Calu3 (cell line): ENCODE data around the gene GIMAP5. TPM values are rescaled to one million over a fixed set of nuclear protein-coding genes. Genes with fewer than 3 reads are reported as not detected.
"Not testable (repeated sequence)": the region's sequence is repeated elsewhere in the genome, so short reads cannot be mapped to it uniquely, and the experiment has no call there.

Experiments
- BruUV-seq: library from RNA; stranded (reverse); fragments of 400-500 nt; replicated peaks from 2 replicates; lab custom pipeline; 2021; lab: Mats Ljungman, UMichigan
- CTCF ChIA-PET: fragments of 300-600 bp; sonication (Branson Sonifier 250); formaldehyde crosslinking; loops from one replicate; lab custom pipeline; 2022; ENCODE audit warnings: antibody characterized with exemption; lab: Charles Lee
- DNase-seq: peaks from one replicate; pipeline ENCODE4 v3.0.0; 2022
- H3K27ac Mint-ChIP-seq: one replicate; pipeline ENCODE4 v1.8.0; 2022; ENCODE audit warnings: mixed read lengths; ENCODE audit not compliant: unreplicated experiment
- H3K27me3 Mint-ChIP-seq: one replicate; pipeline ENCODE4 v1.8.0; 2022; ENCODE audit warnings: mixed read lengths; ENCODE audit not compliant: unreplicated experiment
- H3K36me3 Mint-ChIP-seq: one replicate; pipeline ENCODE4 v1.8.0; 2022; ENCODE audit warnings: mild to moderate bottlenecking, moderate library complexity, mixed read lengths; ENCODE audit not compliant: insufficient read depth, unreplicated experiment
- H3K4me1 Mint-ChIP-seq: one replicate; pipeline ENCODE4 v1.8.0; 2022; ENCODE audit warnings: mild to moderate bottlenecking, low read depth, mixed read lengths; ENCODE audit not compliant: unreplicated experiment
- H3K4me3 Mint-ChIP-seq: one replicate; pipeline ENCODE4 v1.8.0; 2022; ENCODE audit warnings: mild to moderate bottlenecking, low read depth, moderate library complexity, mixed read lengths; ENCODE audit not compliant: unreplicated experiment
- H3K9me3 Mint-ChIP-seq: one replicate; pipeline ENCODE4 v1.8.0; 2022; ENCODE audit warnings: low read depth, mixed read lengths; ENCODE audit not compliant: unreplicated experiment
- CTCF ChIP-seq: fragments of 200-600 bp; IDR thresholded peaks from one replicate; pipeline ENCODE4 v1.8.0; 2022; ENCODE audit warnings: antibody characterized with exemption; ENCODE audit not compliant: unreplicated experiment
- intact Hi-C: fragments of 100-400 bp; cut with micrococcal nuclease; formaldehyde crosslinking; loops from one replicate; pipeline ENCODE4 v1.10.0; 2022; ENCODE audit not compliant: unreplicated experiment
- total RNA-seq: library from RNA; stranded (reverse); gene quantifications from 2 replicates; pipeline ENCODE4 v1.2.3, GENCODE V29; 2022

Gene GIMAP5
- total RNA-seq, 1 experiment from 2014 or later, result not detected

- no TSS peak for BruUV-seq
- H3K36me3 Mint-ChIP-seq, result no peaks in the 10 kb centered on the region
- intact Hi-C loops, result loop anchor here (5.0 to 10.0 kb wide), 2 partner anchors 225 to 472 kb away; no protein-coding TSS in a partner anchor
- CTCF ChIA-PET, result interaction anchor here (1.1 kb wide), 1 partner anchor 21 kb away, joined by 3 read pairs; no protein-coding TSS in a partner anchor
- no peaks in the 10 kb centered on the region for H3K9me3 Mint-ChIP-seq
- no peaks in the 10 kb centered on the region for H3K4me1 Mint-ChIP-seq
- no peak for DNase-seq
- no peak overlapping the region for H3K4me3 Mint-ChIP-seq
- TF ChIP-seq CTCF, result no peak
- H3K27ac Mint-ChIP-seq, result no peak overlapping the region
- peaks cover 22% of the 10 kb centered on the region for H3K27me3 Mint-ChIP-seq
These were observed 22.3 kb downstream of the GIMAP5 start for GRCh38 chr7:150759479-150759878.

- DNase-seq, result no peak
- H3K4me1 Mint-ChIP-seq, result no peaks in the 10 kb centered on the region
- TF ChIP-seq CTCF, result no peak
- H3K27ac Mint-ChIP-seq, result no peak overlapping the region
- H3K9me3 Mint-ChIP-seq, result no peaks in the 10 kb centered on the region
- no TSS peak for BruUV-seq
- H3K36me3 Mint-ChIP-seq, result no peaks in the 10 kb centered on the region
- H3K4me3 Mint-ChIP-seq, result no peak overlapping the region
- intact Hi-C loops, result no loop called here
- CTCF ChIA-PET, result no interaction called here
- H3K27me3 Mint-ChIP-seq, result peaks cover 36% of the 10 kb centered on the region
These were observed 29.1 kb downstream of the GIMAP5 start for GRCh38 chr7:150766334-150766709.

DNA sequence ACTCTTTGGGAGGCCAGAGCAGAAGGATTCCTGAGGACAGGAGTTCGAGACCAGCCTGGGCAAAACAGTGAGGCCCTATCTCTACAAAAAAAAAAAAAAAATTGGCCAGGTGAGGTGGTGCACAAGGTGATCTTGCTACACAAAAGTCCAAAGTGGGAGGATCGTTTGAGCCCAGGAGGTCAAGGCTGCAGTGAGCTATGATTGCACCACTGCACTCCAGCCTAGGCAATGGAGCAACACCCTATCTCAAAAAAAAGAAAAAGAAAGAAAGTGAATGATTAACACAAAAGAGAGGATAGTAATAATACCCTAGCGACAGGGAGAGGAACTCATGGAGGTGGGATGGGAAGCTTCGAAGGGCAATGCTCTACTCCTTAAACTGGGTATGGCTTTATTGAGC lies 32.5 kb downstream of the GIMAP5 start:
- H3K27ac Mint-ChIP-seq, result no peak overlapping the region
- H3K36me3 Mint-ChIP-seq, result no peaks in the 10 kb centered on the region
- BruUV-seq, result no TSS peak
- no peak overlapping the region for H3K4me3 Mint-ChIP-seq
- no peak for DNase-seq
- no peaks in the 10 kb centered on the region for H3K4me1 Mint-ChIP-seq
- CTCF ChIA-PET, result no interaction called here
- peaks cover 7% of the 10 kb centered on the region for H3K9me3 Mint-ChIP-seq
- peaks cover 43% of the 10 kb centered on the region for H3K27me3 Mint-ChIP-seq
- intact Hi-C loops, result loop anchor here (10.0 kb wide), 1 partner anchor 235 kb away; no protein-coding TSS in a partner anchor
- TF ChIP-seq CTCF, result no peak

DNA sequence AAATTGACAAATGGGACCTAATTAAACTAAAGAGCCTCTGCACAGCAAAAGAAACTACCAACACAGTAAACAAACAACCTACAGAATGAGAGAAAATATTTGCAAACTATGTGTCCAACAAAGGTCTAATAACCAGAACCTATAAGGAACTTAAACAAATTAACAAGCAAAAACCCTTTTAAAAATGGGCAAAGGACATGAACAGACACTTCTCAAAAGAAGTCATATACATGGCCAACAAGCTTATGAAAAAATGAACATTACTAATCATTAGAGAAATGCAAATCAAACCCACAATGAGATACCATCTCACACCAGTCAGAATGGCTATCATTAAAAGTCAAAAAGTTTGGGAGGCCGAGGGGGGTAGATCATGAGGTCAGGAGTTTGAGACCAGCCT lies 36.9 kb downstream of the GIMAP5 start:
- DNase-seq, H3K4me3 Mint-ChIP-seq, H3K4me1 Mint-ChIP-seq, H3K36me3 Mint-ChIP-seq, CTCF ChIA-PET, H3K9me3 Mint-ChIP-seq, H3K27ac Mint-ChIP-seq, BruUV-seq: not testable (repeated sequence)
- H3K27me3 Mint-ChIP-seq, result peaks cover 28% of the 10 kb centered on the region
- intact Hi-C loops, result loop anchor here (10.0 kb wide), 1 partner anchor 231 kb away; no protein-coding TSS in a partner anchor

GRCh38 chr7:150778014-150778737 lies 41.0 kb downstream of the GIMAP5 start:
- TF ChIP-seq CTCF, result no peak
- CTCF ChIA-PET, result interaction anchor here (0.9 to 1.0 kb wide), 2 partner anchors 15 to 104 kb away, joined by 3 read pairs; no protein-coding TSS in a partner anchor
- Mint-ChIP-seq H3K36me3 (no peaks in the 10 kb centered on the region), H3K4me1 (no peaks in the 10 kb centered on the region), H3K9me3 (peaks cover 7% of the 10 kb centered on the region), H3K27ac (no peak overlapping the region), H3K4me3 (no peak overlapping the region), H3K27me3 (peaks cover 41% of the 10 kb centered on the region)
- no TSS peak for BruUV-seq
- intact Hi-C loops, result loop anchor here (1.0 to 10.0 kb wide), 4 partner anchors 99 to 524 kb away; no protein-coding TSS in a partner anchor
- no peak for DNase-seq
